Left lobe of liver (tissue), 2 donors: ENCODE measurements around the gene AADAC. TPM values are rescaled to one million over a fixed set of nuclear protein-coding genes. Genes with fewer than 3 reads are reported as not detected.
"Not testable (repeated sequence)": the region's sequence is repeated elsewhere in the genome, so short reads cannot be mapped to it uniquely, and the experiment has no call there.

Experiments used
- ATAC-seq: fragments of 200-7000 bp; cut with Tn5 transposase; one replicate; pipeline ENCODE4 v1.9.1; 2020; ENCODE audit warnings: mild to moderate bottlenecking, moderate library complexity
- DNase-seq: peaks from one replicate; pipeline ENCODE4 v3.0.0-alpha.2; 2020; ENCODE audit warnings: low spot score
- total RNA-seq: library from RNA; stranded (reverse); gene quantifications from one replicate; pipeline ENCODE4 v1.2.1, GENCODE V29; 2021
- donor health status: DM: no; HTN: no; CAD: no; lungs with moderate emphysema.
- donor health status: DM: no; HTN: yes; CAD: no.

The AADAC gene, protein sequence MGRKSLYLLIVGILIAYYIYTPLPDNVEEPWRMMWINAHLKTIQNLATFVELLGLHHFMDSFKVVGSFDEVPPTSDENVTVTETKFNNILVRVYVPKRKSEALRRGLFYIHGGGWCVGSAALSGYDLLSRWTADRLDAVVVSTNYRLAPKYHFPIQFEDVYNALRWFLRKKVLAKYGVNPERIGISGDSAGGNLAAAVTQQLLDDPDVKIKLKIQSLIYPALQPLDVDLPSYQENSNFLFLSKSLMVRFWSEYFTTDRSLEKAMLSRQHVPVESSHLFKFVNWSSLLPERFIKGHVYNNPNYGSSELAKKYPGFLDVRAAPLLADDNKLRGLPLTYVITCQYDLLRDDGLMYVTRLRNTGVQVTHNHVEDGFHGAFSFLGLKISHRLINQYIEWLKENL
- total RNA-seq, result 184 TPM

DNA sequence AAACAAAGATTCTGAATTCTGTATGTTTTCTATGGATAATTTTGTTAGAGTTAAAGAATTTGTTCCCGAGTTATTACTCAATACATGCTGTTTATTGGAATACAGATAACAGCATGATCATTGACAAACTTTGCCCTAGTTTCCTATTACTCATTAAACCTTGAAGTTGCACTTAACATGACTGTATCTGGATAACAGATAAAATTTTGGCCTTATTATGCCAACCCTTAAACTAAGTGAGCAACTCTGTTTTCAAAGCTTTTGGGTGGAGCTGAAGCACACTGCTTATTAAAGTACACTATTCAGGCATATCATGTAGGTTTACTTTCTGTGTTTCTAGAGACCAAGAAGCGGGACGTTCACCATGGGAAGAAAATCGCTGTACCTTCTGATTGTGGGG, at the start of gene AADAC:
Gene AADAC (plus strand): TSS at position 318 of the 400 bp plus-strand sequence. CDS start 47 bp downstream, at position 365.
- peak; percentile 75 for ATAC-seq
- DNase-seq, result no peak

DNA sequence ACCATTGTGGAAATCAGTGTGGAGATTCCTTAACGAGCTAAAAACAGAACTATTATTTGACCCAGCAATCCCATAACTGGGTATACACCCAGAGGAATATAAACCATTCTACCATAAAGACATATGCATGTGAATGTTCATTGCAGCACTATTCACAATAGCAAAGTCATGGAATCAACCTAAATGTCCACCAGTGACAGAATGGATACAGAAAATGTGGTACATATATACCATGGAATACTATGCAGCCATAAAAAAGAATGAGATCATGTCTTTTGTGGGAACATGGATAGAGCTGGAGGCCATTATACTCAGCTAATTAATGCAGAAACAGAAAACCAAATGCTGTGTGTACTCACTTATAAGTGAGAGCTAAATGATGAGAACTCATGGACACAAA, 49.2 kb upstream of the AADAC start:
- DNase-seq, ATAC-seq: not testable (repeated sequence)

DNA sequence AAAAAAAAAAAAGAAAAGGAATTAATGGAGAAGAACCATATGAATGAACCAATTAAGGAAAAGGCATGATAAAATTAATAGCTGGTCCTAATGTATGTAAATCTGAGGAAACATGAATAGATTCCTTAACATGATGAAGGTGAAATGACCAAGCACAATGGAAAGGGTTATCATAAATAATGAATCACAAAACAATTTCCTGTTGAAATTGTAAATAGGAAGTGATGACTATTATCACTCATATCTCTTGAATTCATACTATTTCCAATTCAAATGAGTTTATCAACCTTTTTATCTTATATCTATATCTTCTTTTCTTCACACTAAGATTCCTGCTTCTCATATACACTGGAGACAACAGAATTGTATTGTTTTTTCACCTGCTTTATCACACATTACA, 48.2 kb upstream of the AADAC start:
- no peak for DNase-seq
- ATAC-seq, result no peak

DNA sequence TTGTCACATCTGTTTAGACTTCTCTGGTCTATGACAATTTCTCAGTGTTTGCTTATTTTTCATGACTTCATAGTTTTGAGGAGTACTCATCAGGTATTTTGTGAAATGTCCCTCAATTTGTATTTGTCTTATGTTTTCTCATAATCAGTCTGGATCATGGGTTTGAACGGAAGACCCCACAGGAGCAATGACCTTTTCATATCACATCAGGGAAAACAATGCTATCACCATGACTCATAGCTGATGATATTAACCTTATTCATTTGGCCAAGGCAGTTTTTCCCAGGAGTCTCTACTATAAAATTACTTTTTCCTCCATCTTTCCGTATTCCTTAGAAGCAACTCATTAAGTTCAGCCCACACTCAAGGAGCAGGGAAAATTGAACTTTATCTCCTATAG, 47.5 kb upstream of the AADAC start:
- no peak for DNase-seq
- ATAC-seq, result no peak

DNA sequence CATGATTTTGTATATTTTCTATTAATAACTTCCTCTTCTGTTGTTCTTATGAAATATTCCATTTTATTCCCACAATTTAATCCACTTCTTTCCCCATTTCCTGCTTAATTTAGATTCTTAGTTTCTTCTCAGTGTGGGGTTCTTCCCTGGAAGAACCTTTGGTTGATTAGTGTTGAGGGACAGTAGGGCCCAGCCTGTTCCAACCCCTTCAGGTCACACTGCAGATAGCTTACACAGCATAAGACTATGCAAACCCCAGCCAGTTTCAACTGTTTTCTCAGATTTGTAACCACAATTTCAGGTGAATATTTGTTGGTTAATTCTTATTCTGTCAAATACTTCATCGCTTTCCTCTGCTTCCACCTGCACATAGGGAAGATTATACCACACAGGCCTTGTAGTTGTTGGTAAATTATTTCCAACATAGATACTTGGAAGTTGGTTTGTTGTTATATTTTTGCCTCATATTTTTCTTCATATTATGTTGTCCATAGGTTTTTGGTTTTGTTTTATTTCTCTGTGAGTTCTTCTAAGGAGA, 45.5 kb upstream of the AADAC start:
- no peak for ATAC-seq

DNA sequence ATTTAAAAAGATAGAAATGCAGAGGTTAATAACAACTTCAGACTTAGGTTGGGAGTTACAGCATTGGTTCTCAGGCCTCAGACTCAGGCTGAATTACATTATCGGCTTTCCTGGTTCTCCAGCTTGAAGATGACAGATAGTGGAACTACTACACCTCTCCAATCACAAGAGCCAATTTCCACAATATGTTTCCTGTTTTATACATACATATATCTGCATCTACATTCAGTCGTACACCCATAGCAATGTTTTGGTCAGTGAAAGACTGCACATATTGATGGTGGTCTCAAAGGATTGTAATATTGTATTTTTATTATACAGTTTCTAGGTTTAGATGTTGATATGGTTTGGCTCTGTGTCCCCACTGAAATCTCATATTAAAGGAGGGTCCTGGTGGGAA, 44.7 kb upstream of the AADAC start:
- no peak for ATAC-seq
- no peak for DNase-seq

More for the DNA sequence above, 45.5 kb upstream of the AADAC start:
- no peak for DNase-seq

DNA sequence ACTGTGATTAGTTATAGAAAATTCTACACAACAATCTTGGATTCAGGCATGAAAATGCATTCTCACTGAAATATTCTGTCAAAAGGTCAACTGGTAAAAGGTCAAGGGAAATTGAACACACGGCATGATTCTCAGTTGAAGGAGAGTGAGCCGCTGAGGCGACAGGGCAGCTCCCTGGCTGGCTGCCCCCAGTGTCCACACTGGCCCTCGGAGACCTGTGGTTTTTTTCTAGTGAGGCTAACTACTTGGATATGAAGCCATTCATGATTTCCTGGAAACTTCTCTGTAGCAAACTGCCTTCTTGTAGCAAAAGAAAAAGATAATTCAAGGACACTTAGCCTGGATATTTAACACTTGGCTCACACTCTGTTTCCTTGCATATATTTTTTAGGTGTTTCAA, 43.0 kb upstream of the AADAC start:
- DNase-seq (peak; percentile 84), ATAC-seq (peak; percentile 93)

DNA sequence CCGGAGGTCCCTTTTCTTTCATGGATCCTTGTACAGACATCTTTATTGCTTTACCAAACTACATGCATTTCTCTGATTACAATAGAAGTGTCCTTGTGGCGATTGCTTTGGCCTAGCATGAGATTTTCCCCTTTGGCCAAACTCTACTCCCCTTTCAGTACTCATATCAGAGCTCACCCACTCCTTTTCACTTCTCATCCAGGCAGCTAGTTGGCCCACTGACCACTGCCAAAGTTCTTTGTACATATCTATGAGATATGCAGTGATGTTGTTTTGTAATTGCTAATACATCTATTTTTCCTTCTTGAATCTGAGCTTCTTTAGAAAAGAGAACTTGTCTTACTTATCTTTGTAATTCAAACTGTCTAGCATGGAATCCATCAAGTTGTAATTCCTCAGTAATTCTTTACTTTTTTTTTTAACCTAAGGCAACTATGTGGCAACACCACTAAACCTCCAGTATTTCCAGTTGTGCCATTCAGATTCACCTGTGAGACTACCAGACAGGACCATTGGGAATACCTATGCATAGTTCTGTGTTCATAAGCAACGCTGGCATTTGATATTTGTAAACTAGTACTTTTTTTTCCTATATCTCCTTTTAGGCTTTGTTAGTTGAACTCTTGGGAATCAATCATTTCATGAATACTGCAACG, 41.0 kb upstream of the AADAC start:
- no peak for ATAC-seq
- DNase-seq, result no peak

DNA sequence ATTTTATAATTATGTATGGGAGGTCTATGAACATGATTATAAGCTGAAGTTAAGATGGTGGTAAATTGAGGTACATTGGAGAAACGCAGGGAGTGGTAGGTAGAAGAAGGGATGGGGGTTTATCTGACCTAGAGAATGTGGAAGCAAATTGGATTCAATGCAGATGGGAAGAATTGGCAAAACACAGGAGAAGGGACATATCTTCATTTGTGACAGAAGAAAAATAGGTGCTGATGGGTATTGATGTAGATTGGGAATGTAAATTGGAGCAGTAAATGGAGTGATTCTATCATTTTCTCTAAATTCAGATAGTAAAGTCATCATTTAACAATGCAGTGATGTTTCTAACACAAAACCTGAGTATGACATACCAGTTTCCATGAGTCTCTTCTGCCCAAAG, 39.7 kb upstream of the AADAC start:
- DNase-seq, result no peak
- ATAC-seq, result no peak

DNA sequence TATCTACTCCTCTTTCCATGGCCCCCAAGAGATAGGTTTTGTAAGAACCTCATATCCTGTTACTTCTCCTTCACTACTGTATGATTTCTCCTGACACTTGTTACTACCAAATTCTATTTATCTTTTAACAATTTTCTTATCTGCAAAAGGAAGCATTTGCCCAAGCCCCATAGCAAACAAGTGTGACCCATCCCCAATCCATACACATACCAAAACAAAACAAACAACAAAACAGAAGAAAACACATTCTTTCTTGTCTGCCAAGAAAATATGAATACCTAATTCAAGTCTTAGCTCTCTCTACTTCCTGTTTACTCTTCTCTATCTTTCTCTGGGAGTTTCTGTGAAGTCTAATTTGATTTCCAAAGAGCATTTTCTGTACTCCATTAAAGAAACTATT, 39.0 kb upstream of the AADAC start:
- no peak for DNase-seq
- no peak for ATAC-seq

DNA sequence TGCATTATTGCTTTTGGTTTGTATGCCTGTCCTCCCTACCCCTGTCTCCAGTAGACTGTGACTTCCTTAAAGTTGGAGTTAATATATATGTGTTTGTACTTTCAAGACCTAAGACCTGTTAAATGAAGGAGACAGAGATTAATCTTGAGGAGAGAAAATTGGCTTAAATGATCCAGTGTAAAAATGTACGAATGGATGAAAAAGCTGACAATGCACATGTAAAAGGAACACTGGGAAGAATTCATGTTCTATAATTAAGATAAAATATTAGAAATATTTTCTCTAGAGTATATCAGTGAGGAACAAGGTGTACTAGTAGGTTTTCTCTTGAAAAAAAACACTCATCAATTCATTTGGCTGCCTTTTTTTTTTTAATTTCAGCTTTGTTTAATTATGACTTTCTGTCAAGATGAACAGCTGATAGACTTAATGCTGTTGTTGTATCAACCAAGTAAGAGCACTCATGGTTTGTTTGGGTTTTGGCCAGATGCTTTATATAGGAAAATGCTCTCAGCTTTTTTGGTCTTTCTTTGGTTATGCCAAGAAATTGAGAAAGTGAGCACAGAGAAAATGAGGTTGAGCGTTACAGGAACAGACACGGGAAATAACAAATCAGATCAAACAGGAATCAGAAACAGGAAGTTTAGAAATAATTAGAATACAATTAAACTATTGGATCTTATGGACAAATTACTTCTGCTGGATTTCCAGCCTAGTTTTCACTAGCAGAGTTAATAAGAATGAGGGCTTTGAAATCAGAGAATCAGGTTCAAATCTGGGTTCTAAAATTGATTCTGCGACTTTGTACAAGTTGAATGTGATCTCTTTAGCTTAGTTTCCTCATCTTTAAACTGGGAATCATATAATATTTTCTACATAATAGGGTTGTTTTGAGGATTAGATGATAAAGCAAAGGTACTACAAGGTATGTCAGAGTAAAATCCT, 38.3 kb upstream of the AADAC start:
- DNase-seq, result no peak
- no peak for ATAC-seq

DNA sequence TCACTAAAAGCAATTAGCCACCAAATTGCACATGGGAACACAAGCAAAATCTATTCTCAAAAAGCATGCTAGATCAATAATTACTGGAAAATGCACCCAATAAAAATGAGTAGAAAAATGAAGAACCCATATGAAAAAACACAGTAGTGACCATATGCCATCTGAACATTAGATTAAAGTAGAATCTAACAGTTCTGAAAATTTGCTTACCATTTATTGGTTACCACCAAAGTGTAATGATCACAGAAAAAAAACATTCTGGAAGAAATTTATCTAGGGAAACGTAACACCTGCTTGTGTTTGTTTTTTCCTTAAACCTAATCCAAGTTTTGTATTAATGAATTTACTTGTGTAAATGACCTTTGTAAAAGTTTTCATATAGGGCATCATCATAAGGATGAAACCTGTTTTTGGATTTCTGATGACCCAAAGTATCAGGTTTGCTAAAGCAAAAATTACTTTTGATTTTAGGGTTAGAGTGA, 37.6 kb upstream of the AADAC start:
- ATAC-seq, result no peak

DNA sequence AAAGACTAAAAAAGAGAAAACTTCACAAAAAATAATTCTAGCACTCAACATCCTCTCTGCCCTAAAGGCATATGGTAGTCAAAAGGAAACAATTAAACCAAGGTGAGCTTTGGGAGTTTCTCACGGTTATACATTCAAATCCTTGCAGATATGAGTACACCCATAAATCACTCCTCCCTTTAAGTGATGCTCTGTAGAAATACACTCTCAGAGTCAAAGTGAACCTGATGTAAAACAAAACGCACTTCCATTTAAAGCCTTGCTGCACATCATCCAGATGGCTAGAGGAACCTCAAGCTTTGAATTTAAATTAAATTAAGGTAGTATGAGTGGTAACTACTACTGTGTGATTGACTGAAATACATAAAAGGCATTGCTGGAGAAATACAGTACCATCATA, 36.0 kb upstream of the AADAC start:
- ATAC-seq, result no peak
- DNase-seq, result no peak

More for the DNA sequence above, 37.6 kb upstream of the AADAC start:
- no peak for DNase-seq

DNA sequence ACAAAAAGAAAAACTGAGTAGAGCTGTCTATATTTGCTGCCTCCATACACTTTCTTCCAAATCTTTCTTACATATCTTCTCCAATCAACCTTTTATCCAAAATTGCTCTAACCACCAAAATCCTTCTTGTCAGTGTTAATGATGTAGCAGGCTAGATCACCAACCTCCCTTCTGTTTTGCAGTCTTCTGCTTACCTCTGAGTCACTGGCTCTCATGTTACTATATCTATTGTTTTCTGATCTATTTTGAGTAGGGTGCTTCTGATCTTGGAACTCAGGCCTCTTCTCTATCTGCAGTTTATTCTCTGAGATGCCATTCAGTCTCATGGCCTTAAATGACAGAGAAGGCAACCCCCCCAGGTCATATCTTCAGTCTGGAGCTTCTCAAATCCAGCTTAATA, 26.3 kb upstream of the AADAC start:
- ATAC-seq (no peak), DNase-seq (no peak)

DNA sequence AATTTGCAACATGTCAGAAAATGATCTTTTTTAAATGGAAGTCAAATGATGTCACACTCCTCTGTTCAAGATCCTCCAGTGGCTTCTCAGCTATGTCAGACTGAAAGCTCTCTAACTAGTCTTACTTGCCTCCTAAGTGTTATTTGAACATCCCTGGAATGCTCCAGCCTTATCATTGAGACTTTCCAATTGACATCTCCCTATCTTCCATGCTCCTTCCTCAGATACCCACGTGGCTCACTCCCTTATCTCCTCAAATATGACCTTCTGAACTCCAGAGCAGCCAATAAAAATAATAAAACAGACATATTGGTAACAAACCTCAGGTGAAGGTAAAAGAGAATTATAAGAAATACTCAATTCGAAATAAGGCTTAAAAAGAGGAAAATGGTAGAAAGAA, 25.5 kb upstream of the AADAC start:
- ATAC-seq, result no peak
- no peak for DNase-seq

DNA sequence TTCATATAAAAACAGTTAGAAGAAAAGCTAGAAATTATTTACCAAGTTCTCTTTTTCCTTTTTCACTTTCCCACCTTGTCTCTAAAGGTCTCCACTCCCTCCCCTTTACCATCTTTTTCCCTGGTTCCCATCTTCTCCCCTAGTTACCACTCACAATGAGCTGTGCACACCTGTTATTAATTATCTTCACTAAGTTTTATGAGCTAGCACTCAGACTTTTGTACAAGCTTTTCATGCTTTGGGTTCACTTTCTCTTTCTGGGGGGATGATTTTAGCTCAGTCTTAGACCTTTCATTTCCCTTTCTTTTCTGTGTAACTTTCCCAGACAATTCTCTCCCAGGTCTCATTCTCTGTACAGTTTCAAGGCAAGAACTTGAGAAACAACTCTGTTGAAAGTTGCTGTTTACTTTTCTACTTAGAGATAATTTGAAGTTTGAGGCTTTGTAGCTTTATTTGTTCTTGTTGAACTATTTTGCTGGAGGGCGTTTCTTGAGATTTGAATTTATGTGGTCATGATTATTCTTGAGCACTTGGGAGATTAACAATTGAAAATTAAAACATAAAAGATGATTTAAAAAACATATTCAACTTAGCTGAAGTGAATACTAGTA, 24.0 kb upstream of the AADAC start:
- DNase-seq, result no peak
- ATAC-seq, result no peak

DNA sequence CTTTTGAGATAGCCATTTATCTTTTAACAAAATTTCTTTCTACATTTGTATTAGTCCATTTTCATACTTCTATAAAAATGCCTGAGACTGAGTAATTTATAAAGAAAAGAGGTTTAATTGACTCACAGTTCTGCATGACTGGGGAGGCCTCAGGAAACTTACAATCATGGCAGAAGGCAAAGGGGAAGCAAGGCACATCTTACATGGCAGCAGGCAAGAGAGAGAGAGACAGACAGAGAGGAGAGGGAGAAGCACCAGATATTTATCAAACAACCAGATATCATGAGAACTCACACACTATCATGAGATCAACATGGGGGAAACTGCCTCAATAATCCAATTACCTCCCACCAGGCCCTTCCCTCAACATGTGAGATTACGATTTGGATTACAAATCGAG, 23.2 kb upstream of the AADAC start:
- not testable (repeated sequence) for DNase-seq, ATAC-seq

DNA sequence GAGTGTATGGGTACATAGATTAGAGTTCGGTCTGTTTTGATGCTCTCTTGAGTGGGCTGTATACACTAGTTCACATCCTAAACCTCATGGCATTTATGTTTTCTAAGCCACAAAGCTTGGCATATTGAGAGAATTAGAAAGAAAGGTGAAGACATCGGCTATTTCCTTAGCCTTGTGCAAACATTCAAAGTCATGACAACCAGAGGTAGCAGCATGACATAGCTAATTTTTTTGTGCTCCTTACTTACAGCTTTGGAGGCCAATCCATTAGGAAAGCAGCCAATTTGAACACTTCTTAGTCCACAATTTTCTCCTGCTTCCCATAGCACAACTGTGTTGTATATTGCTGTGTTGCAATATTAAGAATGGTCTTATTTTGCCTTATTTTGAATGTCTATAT, 21.5 kb upstream of the AADAC start:
- DNase-seq, result no peak
- no peak for ATAC-seq

DNA sequence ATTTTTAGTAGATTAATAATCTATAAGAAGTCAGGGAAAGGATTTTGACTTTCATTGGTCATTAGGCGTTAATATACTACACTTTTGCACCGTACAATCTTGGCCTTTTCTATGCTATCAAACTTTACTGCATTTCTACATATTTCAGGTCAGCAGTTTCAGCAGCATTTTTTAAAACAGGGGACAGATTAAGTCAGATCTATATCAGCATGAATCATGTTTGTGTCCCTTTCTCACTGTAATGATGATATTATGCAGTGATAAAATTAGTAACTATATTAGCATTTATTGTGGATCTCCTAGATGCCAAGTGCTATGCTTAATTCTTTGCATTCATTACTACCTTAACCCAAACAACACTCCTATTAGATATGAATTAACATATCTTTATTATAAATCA, 20.3 kb upstream of the AADAC start:
- DNase-seq (no peak), ATAC-seq (no peak)

DNA sequence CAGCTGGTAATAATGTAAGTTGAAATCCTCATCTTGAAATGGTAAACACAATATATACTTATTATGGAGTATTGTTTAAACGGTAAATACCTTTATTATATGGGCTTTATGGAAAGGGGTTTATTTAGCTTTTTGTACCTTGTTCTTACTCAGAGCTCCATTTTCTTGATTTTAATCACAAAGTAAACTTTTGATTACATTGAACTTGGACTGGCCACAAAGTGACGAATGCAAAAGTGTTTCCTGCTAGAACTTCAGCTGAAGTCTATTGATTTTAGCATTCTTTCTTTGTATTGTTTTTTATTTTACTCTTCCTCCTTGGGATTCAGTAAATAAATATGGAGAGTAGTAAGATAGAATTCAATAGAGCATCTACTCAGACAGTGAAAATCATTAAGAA, 19.8 kb upstream of the AADAC start:
- no peak for DNase-seq
- ATAC-seq, result peak; percentile 50

DNA sequence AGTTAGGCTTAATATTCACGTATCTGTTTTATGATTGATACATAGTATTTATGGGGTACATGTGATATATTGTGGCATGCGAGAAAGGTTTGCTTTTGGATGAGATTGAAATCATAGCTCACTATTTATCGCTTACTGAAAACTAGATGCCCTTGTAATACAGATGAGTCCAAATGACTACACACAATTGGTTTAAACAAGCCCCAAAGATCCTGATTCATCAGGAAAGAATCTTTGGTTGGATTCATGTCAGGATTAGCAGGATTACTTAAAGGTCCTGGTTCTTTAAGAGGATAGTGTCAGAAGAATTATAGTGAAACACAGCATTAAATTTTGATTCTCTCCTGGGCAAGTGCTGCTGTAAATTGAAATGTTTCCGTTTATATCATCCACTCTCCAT, 18.6 kb upstream of the AADAC start:
- ATAC-seq (no peak), DNase-seq (no peak)
